CD4-positive, alpha-beta T cell treated with Interleukin-1 beta for 1 hour (primary cell): ENCODE measurements around the gene CNOT9.
"Not testable (repeated sequence)": the region's sequence is repeated elsewhere in the genome, so short reads cannot be mapped to it uniquely, and the experiment has no call there.

ENCODE experiments used
- DNase-seq, 2 donors: peaks; one replicate each; pipeline ENCODE4 v3.0.0-alpha.2; 2020 to 2022

The CNOT9 gene

GRCh38 chr2:218568190-218569037 is at the start of gene CNOT9, which contains the start of gene USP37:
Gene CNOT9, plus strand, starts transcription at chr2:218568839. Its CDS starts 116 bp downstream, at chr2:218568955.
Gene USP37, minus strand, starts transcription at chr2:218568351. Its CDS starts 9,698 bp downstream, at chr2:218558653.
- DNase-seq = peak; percentile 99 to 100

GRCh38 chr2:218518876-218519275 is 49.8 kb upstream of the CNOT9 start:
- DNase-seq = no peak

GRCh38 chr2:218523651-218524050 is 45.0 kb upstream of the CNOT9 start:
- no peak for DNase-seq

- not testable (repeated sequence) for DNase-seq
These were observed 40.2 kb upstream of the CNOT9 start for GRCh38 chr2:218528409-218528808.

GRCh38 chr2:218529990-218530389 is 38.6 kb upstream of the CNOT9 start:
- no peak for DNase-seq

DNA sequence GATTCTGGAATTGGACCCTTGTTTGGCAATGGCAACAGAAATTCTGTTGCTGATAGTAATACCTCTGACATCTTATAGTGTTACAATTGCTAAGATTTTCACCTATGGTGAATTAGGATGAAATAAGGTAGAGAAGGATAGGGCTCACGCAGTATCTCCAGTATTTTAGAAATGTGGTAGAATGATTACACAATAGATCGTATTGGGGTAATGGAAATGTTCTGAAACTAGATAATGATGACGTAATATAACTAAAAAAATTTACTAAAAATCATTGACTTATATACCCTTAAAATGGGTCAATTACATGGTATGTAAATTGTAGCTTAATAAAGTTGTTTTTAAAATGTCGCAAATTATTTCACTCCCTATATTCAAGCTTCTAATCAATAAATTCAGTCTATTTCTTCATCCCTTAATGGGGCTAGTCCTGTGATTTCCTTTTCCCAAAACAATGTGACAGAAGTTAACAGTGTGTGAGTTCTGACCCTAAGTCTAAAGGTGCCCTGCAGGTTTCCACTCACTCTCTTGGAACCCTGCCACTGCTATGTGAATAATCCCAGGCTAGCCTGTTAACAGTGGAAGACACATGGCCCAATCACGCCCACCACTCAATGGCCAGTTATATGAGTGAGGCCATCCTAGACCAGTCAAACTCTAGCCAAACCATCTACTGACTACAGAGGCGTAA is 31.7 kb upstream of the CNOT9 start:
- DNase-seq = no peak

GRCh38 chr2:218540015-218540414 is 28.6 kb upstream of the CNOT9 start:
- DNase-seq = no peak

GRCh38 chr2:218546012-218546411 is 22.6 kb upstream of the CNOT9 start:
- DNase-seq = no peak

DNA sequence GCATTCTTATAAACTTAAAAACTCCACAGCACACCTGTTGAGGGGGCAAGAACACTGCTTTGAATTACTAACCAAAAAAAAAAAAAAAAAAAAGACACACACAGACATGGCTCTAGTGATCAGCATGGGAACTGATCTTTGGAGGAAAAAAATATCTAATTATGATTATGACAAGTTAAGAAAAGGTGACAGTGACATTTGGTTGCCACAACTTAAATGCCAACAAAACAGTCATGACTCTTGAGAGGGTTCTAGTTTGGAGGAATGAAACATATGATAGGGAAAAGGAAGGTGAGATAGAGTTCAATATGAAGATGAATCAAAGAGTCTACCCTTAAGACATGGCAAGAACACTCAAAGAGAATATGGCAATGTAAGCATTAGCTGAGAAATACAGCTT is 21.1 kb upstream of the CNOT9 start:
- DNase-seq = no peak

DNA sequence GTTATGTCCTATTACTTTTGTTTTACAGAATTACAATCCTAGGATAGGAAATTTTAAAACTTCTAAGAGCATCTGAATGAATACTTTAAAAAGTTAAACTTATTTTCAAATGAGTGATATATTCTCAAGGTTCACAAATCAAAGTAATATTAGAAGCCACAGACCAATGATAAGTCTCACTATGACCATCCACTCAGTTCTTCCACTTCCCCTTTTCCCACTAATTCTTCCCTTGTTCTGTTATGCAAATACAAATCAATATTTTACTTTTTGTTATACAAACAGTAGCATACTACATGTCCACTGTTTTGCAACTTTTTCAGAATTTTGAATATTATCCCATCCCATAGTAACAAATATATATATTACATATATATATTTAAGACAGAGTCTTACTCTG is 20.7 kb upstream of the CNOT9 start:
- DNase-seq = no peak

DNA sequence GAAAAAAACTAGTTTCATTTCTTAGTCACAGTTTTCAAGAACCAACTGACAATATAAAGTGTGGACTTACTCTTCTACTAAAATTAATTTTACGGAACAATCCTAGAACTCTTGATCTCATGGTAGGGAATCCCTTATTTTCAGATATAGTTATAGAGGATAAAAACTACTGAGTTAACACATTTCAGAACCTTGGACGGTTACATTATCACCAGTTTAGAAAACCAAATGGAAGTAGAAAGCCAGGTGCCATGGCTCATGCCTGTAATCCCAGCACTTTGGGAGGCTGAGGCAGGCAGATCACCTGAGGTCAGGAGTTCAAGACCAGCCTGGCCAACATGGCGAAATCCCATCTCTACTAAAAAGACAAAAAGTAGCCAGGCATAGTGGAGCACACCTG is 14.4 kb upstream of the CNOT9 start:
- not testable (repeated sequence) for DNase-seq

DNA sequence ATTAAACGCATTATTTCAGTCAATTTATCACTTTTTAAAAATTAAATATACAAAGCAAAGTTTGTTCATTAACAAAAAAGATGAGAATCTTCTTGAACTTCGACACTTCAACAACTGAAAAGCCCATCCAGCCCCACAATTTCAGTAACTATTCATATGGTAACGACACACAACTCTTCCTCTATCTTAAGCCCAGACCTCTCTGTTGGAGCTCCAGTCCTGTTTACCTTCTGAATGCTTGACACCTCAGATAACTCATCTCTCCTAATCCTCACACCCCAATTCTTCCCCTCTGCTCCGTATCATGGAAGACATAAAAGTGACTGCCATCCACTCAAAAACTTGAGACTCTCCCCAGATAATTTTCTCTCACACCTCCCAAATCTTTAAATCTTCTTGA is 13.1 kb upstream of the CNOT9 start:
- DNase-seq = no peak

DNA sequence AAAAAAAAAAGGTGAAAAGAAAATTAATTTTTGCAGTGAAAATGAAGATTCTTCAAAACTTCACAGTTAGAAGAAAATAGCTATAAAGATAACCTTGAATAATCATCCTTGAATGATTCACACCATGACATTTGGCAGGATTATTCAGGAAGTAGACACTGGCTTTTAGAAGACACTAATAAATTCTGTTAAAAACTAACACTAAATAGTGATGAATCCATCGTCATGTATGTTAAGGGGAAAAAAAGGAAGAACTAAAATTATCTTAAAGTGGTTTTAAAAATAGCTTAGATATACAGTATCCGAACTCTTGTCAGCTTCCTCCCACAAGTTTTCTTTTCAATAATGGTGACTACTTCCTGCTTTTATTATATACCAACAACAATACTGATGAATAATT is 10.7 kb upstream of the CNOT9 start:
- no peak for DNase-seq

- no peak for DNase-seq
These were observed 9.7 kb upstream of the CNOT9 start for GRCh38 chr2:218558986-218559385.

DNA sequence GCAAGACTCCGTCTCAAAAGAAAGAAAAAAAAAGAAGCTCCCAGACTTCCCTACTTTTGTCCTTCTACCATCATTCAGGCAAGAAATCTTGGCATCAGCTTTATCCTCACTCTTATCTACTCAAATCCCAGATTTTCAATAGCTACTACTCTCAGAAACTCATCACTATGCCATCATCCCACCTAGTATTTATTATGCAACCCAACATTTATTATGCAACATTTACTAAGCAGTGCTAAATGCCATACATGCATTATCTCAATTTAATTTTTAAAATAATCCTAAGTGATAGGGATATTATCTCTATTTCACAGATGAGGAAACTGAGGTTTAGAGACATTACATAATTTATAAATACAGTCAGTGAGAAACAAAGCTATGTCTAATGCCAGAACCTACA is 4.6 kb upstream of the CNOT9 start:
- no peak for DNase-seq

- DNase-seq = no peak
These were observed 2.3 kb upstream of the CNOT9 start for GRCh38 chr2:218566296-218566695.

GRCh38 chr2:218567797-218568189 is 846 bp upstream of the CNOT9 start:
- DNase-seq = peak; percentile 76 to 78

- DNase-seq = peak; percentile 75 to 78
These were observed 396 bp downstream of the CNOT9 start for GRCh38 chr2:218569038-218569431.

- DNase-seq = peak; percentile 12 to 52
These were observed 1.2 kb downstream of the CNOT9 start for GRCh38 chr2:218569661-218570500.

GRCh38 chr2:218570850-218571249 is 2.2 kb downstream of the CNOT9 start:
- DNase-seq = peak in 1 of 2 donors; percentile 10

- no peak for DNase-seq
These were observed 8.2 kb downstream of the CNOT9 start for GRCh38 chr2:218576854-218577253.

- DNase-seq = no peak
These were observed 9.0 kb downstream of the CNOT9 start for GRCh38 chr2:218577482-218578220.
